Prostate gland (tissue), 2 donors: ENCODE measurements around the gene RGS7. TPM values are rescaled to one million over a fixed set of nuclear protein-coding genes. Genes with fewer than 3 reads are reported as not detected.

ENCODE experiments used
- DNase-seq: peaks from one replicate; pipeline ENCODE4 v3.0.0-alpha.2; 2019; ENCODE audit warnings: low spot score
- H3K27ac ChIP-seq, 2 donors: fragments of 200-600 bp; sonication (generic); 2 replicates each; pipeline ENCODE4 v1.5.1; 2017 to 2019
- H3K27me3 ChIP-seq: fragments of 200-600 bp; sonication (generic); replicated peaks from 2 replicates; pipeline ENCODE4 v1.5.1; 2019; ENCODE audit not compliant: insufficient read depth
- H3K36me3 ChIP-seq, 2 donors: fragments of 200-600 bp; sonication (generic); 1 replicate in 1 of 2; 2 replicates in 1 of 2; pipeline versions ENCODE4 v1.5.1 to v1.8.1; 2017 to 2019
- H3K4me1 ChIP-seq: fragments of 200-600 bp; sonication (generic); replicated peaks from 2 replicates; pipeline ENCODE4 v1.5.1; 2019
- H3K4me3 ChIP-seq, 2 donors: fragments of 200-600 bp; sonication (generic); 2 replicates each; pipeline ENCODE4 v1.5.1; 2017 to 2019
- H3K9me3 ChIP-seq: fragments of 200-600 bp; sonication (generic); 2 replicates; pipeline ENCODE4 v1.5.1; 2017
- POLR2A ChIP-seq: fragments of 450-650 bp; IDR thresholded peaks from one replicate; pipeline ENCODE4 v1.6.1; 2016; ENCODE audit warnings: antibody characterized with exemption, mild to moderate bottlenecking
- POLR2AphosphoS5 ChIP-seq: sonication (generic); formaldehyde crosslinking; IDR thresholded peaks from one replicate; pipeline ENCODE4 v1.6.1; 2017; ENCODE audit warnings: antibody characterized with exemption
- WGBS: methylation state at CpG from one replicate; pipeline ENCODE4 v1.1.5; 2018; 5-methylcytosine and 5-hydroxymethylcytosine counted together
- intact Hi-C: fragments of 100-400 bp; cut with DNase I; formaldehyde crosslinking; loops from one replicate; pipeline ENCODE4 v1.14.2; 2022
- total RNA-seq, 2 donors: library from RNA; depleted of rRNA; stranded (reverse); fragments of >200 nt; gene quantifications; one replicate each; pipeline ENCODE4 v1.1.0, GENCODE V29; 2016
- TF ChIP-seq, protein P1 (sequence below), 4 experiments: fragments of 200-600 bp in 2 of 4; fragments of 450-650 bp in 2 of 4; sonication (generic) in 2 of 4; IDR thresholded peaks; 1 replicate in 3 of 4; 2 replicates in 1 of 4; pipeline ENCODE4 v1.5.1; 2016 to 2019; ENCODE audit warnings: antibody characterized with exemption in 4 of 4, mild to moderate bottlenecking in 2 of 4, moderate library complexity in 2 of 4

The RGS7 gene
- total RNA-seq, 2 donors from 2014 or later: 0.32 to 1.3 TPM

DNA sequence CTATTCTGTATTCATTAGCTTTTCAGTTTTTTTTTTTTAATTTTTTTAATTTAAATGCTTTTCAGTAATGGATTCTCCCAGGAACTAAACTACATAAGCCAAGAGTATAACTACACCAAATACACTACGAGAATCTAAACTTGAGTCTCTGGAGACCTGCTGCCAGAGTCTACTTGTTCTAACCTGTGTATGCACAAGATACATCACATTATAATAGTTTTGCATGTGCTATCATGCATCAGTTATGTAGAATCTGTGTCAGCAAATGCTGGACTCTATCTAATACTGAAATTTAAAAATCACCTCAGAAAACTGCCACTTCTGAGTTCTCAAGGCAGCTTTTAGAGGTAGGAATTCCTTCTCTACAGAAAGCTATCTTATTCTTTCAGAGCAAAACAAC is 598.7 kb downstream of the RGS7 start:
- TF ChIP-seq POLR2AphosphoS5 (no peak), POLR2A (no peak)
- TF ChIP-seq, protein P1, sequence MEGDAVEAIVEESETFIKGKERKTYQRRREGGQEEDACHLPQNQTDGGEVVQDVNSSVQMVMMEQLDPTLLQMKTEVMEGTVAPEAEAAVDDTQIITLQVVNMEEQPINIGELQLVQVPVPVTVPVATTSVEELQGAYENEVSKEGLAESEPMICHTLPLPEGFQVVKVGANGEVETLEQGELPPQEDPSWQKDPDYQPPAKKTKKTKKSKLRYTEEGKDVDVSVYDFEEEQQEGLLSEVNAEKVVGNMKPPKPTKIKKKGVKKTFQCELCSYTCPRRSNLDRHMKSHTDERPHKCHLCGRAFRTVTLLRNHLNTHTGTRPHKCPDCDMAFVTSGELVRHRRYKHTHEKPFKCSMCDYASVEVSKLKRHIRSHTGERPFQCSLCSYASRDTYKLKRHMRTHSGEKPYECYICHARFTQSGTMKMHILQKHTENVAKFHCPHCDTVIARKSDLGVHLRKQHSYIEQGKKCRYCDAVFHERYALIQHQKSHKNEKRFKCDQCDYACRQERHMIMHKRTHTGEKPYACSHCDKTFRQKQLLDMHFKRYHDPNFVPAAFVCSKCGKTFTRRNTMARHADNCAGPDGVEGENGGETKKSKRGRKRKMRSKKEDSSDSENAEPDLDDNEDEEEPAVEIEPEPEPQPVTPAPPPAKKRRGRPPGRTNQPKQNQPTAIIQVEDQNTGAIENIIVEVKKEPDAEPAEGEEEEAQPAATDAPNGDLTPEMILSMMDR (IDR thresholded peaks at IDR 0.05): no peak
- Histone ChIP-seq H3K4me1 (no peaks in the 10 kb centered on the region), H3K27ac (no peak overlapping the region), H3K36me3 (no peaks in the 10 kb centered on the region), H3K9me3 (no peaks in the 10 kb centered on the region), H3K4me3 (no peak overlapping the region), H3K27me3 (no peaks in the 10 kb centered on the region)
- intact Hi-C loops: no loop called here
- DNase-seq: no peak
- 43% methylated on average over 1 of the region's 1 CpG for WGBS

DNA sequence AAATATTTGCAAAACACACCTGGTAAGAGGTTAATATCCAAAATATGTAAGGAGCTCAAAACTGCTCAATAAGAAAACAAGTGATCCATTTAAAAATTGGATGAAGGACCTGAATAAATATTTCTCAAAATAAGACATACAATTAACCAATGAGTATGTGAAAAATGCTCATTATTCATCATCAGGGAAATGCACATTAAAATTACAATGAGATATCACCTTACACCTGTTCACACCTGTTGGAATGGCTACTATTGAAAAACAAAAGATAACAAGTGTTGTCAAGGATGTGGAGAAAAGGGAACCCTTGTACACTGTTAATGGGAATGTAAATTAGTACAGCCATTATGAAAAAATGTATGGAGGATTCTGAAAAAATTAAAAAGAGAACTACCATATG is 609.1 kb downstream of the RGS7 start:
- H3K4me3 ChIP-seq: no peak overlapping the region
- H3K36me3 ChIP-seq: no peaks in the 10 kb centered on the region
- no peaks in the 10 kb centered on the region for H3K4me1 ChIP-seq
- TF ChIP-seq POLR2AphosphoS5 (no peak), POLR2A (no peak)
- TF ChIP-seq, protein P1 (IDR thresholded peaks at IDR 0.05): no peak
- H3K27me3 ChIP-seq: no peaks in the 10 kb centered on the region
- DNase-seq: no peak
- intact Hi-C loops: no loop called here
- H3K9me3 ChIP-seq: no peaks in the 10 kb centered on the region
- no peak overlapping the region for H3K27ac ChIP-seq

- WGBS: 35% methylated on average over 2 of the region's 2 CpGs
- H3K4me1 ChIP-seq: no peaks in the 10 kb centered on the region
These were observed 613.3 kb downstream of the RGS7 start for GRCh38 chr1:240743705-240744104.

DNA sequence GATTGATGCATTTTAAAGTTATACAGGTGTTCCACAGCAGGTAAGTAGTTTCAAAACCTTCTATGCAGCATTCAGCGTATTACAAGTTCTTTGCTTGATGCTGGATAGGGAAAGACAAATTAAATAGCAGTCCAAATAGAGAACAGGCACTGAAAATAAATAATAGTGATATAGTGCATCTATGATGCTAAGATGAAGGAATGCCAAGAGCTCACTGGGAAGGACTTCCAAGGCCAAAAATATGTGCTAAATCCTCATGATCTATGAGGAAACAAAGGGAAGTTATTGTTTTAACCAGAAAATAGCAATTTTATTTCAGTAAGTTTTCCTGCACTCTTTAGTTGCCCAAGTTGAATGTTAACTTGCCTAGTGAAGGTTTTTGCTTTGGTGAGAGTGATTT is 617.3 kb downstream of the RGS7 start:
- TF ChIP-seq POLR2AphosphoS5 (no peak), POLR2A (no peak)
- TF ChIP-seq, protein P1 (IDR thresholded peaks at IDR 0.05): no peak
- Histone ChIP-seq H3K4me3 (no peak overlapping the region), H3K36me3 (no peaks in the 10 kb centered on the region), H3K4me1 (no peaks in the 10 kb centered on the region), H3K27ac (no peak overlapping the region), H3K27me3 (no peaks in the 10 kb centered on the region), H3K9me3 (no peaks in the 10 kb centered on the region)
- DNase-seq: no peak
- WGBS: 96% methylated on average over 1 of the region's 1 CpG
- intact Hi-C loops: no loop called here

More at GRCh38 chr1:240743705-240744104, 613.3 kb downstream of the RGS7 start:
- no peak overlapping the region for H3K27ac ChIP-seq
- H3K27me3 ChIP-seq: no peaks in the 10 kb centered on the region
- no peak overlapping the region for H3K4me3 ChIP-seq
- TF ChIP-seq, protein P1 (IDR thresholded peaks at IDR 0.05): no peak
- TF ChIP-seq POLR2A (no peak), POLR2AphosphoS5 (no peak)
- no peaks in the 10 kb centered on the region for H3K36me3 ChIP-seq
- no peak for DNase-seq
- intact Hi-C loops: no loop called here
- no peaks in the 10 kb centered on the region for H3K9me3 ChIP-seq

DNA sequence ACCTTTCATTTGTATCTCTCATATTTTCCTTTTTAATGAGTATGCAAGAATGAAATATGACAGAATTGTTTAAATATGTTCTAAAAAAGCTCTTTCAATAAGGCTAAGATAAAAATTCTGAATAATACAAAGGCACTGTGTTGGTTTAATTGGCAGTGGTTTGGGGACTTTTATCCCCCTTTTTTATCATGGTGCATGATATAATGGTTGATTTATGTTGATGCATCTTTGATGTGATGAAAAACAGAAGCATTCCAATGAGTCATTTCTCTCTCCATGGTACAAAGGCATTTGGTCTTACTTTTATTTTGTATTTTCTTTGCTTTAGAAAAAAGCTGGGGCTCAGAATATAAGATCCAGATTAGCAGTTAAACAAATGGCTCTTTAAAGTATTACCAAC is 617.9 kb downstream of the RGS7 start:
- Histone ChIP-seq H3K27me3 (no peaks in the 10 kb centered on the region), H3K4me1 (no peaks in the 10 kb centered on the region), H3K27ac (no peak overlapping the region), H3K4me3 (no peak overlapping the region), H3K9me3 (no peaks in the 10 kb centered on the region), H3K36me3 (no peaks in the 10 kb centered on the region)
- intact Hi-C loops: no loop called here
- TF ChIP-seq, protein P1 (IDR thresholded peaks at IDR 0.05): no peak
- TF ChIP-seq POLR2AphosphoS5 (no peak), POLR2A (no peak)
- DNase-seq: no peak
